Measurements from ENCODE around the gene NR1I2.

- TF ChIP-seq, protein P1, sequence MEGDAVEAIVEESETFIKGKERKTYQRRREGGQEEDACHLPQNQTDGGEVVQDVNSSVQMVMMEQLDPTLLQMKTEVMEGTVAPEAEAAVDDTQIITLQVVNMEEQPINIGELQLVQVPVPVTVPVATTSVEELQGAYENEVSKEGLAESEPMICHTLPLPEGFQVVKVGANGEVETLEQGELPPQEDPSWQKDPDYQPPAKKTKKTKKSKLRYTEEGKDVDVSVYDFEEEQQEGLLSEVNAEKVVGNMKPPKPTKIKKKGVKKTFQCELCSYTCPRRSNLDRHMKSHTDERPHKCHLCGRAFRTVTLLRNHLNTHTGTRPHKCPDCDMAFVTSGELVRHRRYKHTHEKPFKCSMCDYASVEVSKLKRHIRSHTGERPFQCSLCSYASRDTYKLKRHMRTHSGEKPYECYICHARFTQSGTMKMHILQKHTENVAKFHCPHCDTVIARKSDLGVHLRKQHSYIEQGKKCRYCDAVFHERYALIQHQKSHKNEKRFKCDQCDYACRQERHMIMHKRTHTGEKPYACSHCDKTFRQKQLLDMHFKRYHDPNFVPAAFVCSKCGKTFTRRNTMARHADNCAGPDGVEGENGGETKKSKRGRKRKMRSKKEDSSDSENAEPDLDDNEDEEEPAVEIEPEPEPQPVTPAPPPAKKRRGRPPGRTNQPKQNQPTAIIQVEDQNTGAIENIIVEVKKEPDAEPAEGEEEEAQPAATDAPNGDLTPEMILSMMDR (IDR thresholded peaks at IDR 0.05; ENCODE audit: low read depth, low read length, poor library complexity, severe bottlenecking): no peak
- TF ChIP-seq EZH2phosphoT487 (IDR thresholded peaks at IDR 0.05; ENCODE audit: borderline replicate concordance, low read length): no peak
Measured at GRCh38 chr3:119829420-119829819, 47.5 kb downstream of the NR1I2 start.
